Choroid plexus epithelial cell (primary cell): ENCODE data around the gene PLXDC1.

ENCODE experiments used
- DNase-seq: peaks from one replicate; pipeline ENCODE4 v3.0.0-alpha.2; 2010; ENCODE audit warnings: low read depth
- H3K4me3 ChIP-seq: 2 replicates; pipeline ENCODE4 v1.5.1; 2011; ENCODE audit warnings: low read depth, mild to moderate bottlenecking, control low read depth, low read length, moderate library complexity
- CTCF ChIP-seq: conservative IDR thresholded peaks from 2 replicates; pipeline ENCODE4 v1.5.1; 2011; ENCODE audit warnings: low read depth, mild to moderate bottlenecking, control low read depth, inconsistent platforms, low read length, moderate library complexity

The PLXDC1 gene

GRCh38 chr17:39073916-39074315 is 77.5 kb downstream of the PLXDC1 start:
- no peak for DNase-seq
- no peak for TF ChIP-seq CTCF
- no peak overlapping the region for H3K4me3 ChIP-seq

- H3K4me3 ChIP-seq = no peak overlapping the region
- TF ChIP-seq CTCF = no peak
- no peak for DNase-seq
Measured at GRCh38 chr17:39073353-39073752, 78.1 kb downstream of the PLXDC1 start.

GRCh38 chr17:39071573-39071972 is 79.9 kb downstream of the PLXDC1 start:
- DNase-seq = no peak
- TF ChIP-seq CTCF = no peak
- H3K4me3 ChIP-seq = no peak overlapping the region

GRCh38 chr17:39069114-39069756 is 82.2 kb downstream of the PLXDC1 start:
- DNase-seq = peak; percentile 76
- no peak overlapping the region for H3K4me3 ChIP-seq
- peak; percentile 91 for TF ChIP-seq CTCF

GRCh38 chr17:39064819-39065218 is 86.6 kb downstream of the PLXDC1 start:
- no peak for TF ChIP-seq CTCF

GRCh38 chr17:39064374-39064773 is 87.1 kb downstream of the PLXDC1 start:
- TF ChIP-seq CTCF = no peak
- DNase-seq = peak; percentile 14
- H3K4me3 ChIP-seq = no peak overlapping the region

More at GRCh38 chr17:39064819-39065218, 86.6 kb downstream of the PLXDC1 start:
- no peak for DNase-seq
- H3K4me3 ChIP-seq = no peak overlapping the region

GRCh38 chr17:39063681-39064069 is 87.8 kb downstream of the PLXDC1 start:
- no peak for TF ChIP-seq CTCF
- H3K4me3 ChIP-seq = no peak overlapping the region
- DNase-seq = no peak
